Activated T-helper 17 cell treated with anti-CD3 and anti-CD28 coated beads, Interleukin-2, amount 50 U/mL, for 72 hours (primary cell): Measurements from ENCODE around the gene ACTN4. TPM values are rescaled to one million over a fixed set of nuclear protein-coding genes. Genes with fewer than 3 reads are reported as not detected.

Source experiments
- ATAC-seq: fragments of 150-1000 bp; cut with Tn5 transposase; replicated peaks from 2 replicates; pipeline ENCODE4 v1.10.0; 2021; ENCODE audit warnings: mild to moderate bottlenecking, moderate library complexity
- H3K27ac Mint-ChIP-seq: one replicate; pipeline ENCODE4 v1.8.0; 2022; ENCODE audit warnings: mixed read lengths
- H3K27me3 Mint-ChIP-seq: one replicate; pipeline ENCODE4 v1.8.0; 2022; ENCODE audit warnings: mixed read lengths
- H3K36me3 Mint-ChIP-seq: one replicate; pipeline ENCODE4 v1.8.0; 2022; ENCODE audit warnings: low read depth, mild to moderate bottlenecking, mixed read lengths
- H3K4me1 Mint-ChIP-seq: one replicate; pipeline ENCODE4 v1.8.0; 2022; ENCODE audit warnings: mixed read lengths
- H3K4me3 Mint-ChIP-seq: one replicate; pipeline ENCODE4 v1.8.0; 2022; ENCODE audit warnings: mild to moderate bottlenecking, mixed read lengths
- H3K9me3 Mint-ChIP-seq: one replicate; pipeline ENCODE4 v1.8.0; 2022; ENCODE audit warnings: mixed read lengths
- total RNA-seq, 2 donors: library from RNA; stranded (reverse); gene quantifications; one replicate each; pipeline ENCODE4 v1.2.3, GENCODE V29; 2022

The ACTN4 gene
- total RNA-seq, 2 donors from 2014 or later = 312 to 393 TPM

GRCh38 chr19:38684862-38685665 lies 37.6 kb downstream of the ACTN4 start:
- Mint-ChIP-seq H3K4me3 (peak overlapping the region; percentile 75), H3K9me3 (no peaks in the 10 kb centered on the region), H3K27me3 (no peaks in the 10 kb centered on the region), H3K27ac (peak overlapping the region; percentile 91), H3K4me1 (peaks cover 61% of the 10 kb centered on the region), H3K36me3 (peaks cover 20% of the 10 kb centered on the region)
- ATAC-seq = no peak

- Mint-ChIP-seq H3K27me3 (no peaks in the 10 kb centered on the region), H3K27ac (peak overlapping the region; percentile 90), H3K4me1 (peaks cover 56% of the 10 kb centered on the region), H3K4me3 (peak overlapping the region; percentile 75), H3K36me3 (peaks cover 23% of the 10 kb centered on the region), H3K9me3 (no peaks in the 10 kb centered on the region)
- ATAC-seq = peak; percentile 9
Measured at GRCh38 chr19:38685666-38686529, 38.4 kb downstream of the ACTN4 start.

GRCh38 chr19:38686530-38686888 lies 39.1 kb downstream of the ACTN4 start:
- H3K4me3 Mint-ChIP-seq = peak overlapping the region; percentile 75
- H3K27ac Mint-ChIP-seq = peak overlapping the region; percentile 90
- no peaks in the 10 kb centered on the region for H3K27me3 Mint-ChIP-seq
- peak; percentile 70 for ATAC-seq
- peaks cover 23% of the 10 kb centered on the region for H3K36me3 Mint-ChIP-seq
- H3K9me3 Mint-ChIP-seq = no peaks in the 10 kb centered on the region
- H3K4me1 Mint-ChIP-seq = peaks cover 52% of the 10 kb centered on the region

DNA sequence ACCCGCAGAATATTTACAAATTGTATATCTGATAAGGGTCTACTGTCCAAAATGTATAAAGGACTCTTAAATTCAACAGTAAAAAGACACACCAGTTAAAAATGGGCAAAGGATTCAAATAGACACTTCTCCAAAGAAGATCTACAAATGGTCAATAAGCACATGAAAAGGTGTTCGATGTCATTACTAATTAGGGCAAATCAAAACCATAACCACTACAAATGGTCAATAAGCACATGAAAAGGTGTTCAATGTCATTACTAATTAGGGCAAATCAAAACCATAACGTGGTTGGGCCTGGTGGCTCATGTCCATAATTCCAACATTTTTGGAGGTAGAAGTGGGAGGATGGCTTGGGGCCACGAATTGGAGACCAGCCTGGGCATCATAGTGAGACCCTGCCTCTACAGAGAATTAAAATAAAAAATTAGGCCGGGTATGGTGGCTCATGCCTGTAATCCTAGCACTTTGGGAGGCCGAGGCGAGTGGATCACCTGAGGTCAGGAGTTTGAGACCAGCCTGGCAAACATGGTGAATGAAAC lies 40.5 kb downstream of the ACTN4 start:
- Mint-ChIP-seq H3K4me1 (peaks cover 52% of the 10 kb centered on the region), H3K9me3 (no peaks in the 10 kb centered on the region), H3K27me3 (no peaks in the 10 kb centered on the region), H3K27ac (no peak overlapping the region), H3K4me3 (peak overlapping the region; percentile 75), H3K36me3 (peaks cover 32% of the 10 kb centered on the region)
- no peak for ATAC-seq

- Mint-ChIP-seq H3K27ac (peak overlapping the region; percentile 33), H3K36me3 (peaks cover 41% of the 10 kb centered on the region)
- ATAC-seq = no peak
Measured at GRCh38 chr19:38690146-38690545, 42.7 kb downstream of the ACTN4 start.

DNA sequence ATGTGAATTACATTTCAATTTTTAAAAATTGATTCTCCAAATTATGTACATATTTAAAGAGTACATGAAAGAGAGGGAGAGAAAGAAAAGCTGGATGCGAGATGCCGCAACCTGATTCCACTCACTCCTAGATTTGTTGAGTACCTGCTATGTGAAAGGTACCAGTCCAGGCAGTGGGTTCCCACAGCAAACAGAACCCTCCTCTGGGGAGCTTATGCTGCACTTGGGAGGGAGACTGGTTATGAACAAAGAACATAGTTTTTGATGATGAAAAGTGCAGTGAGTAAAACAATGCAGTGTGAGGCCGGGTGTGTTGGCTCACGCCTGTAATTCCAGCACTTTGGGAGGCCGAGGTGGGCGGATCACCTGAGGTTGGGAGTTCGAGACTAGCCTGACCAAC lies 43.4 kb downstream of the ACTN4 start:
- Mint-ChIP-seq H3K9me3 (no peaks in the 10 kb centered on the region), H3K27me3 (no peaks in the 10 kb centered on the region), H3K4me3 (no peak overlapping the region), H3K27ac (no peak overlapping the region), H3K36me3 (peaks cover 46% of the 10 kb centered on the region), H3K4me1 (peaks cover 63% of the 10 kb centered on the region)
- no peak for ATAC-seq

More at GRCh38 chr19:38690146-38690545, 42.7 kb downstream of the ACTN4 start:
- Mint-ChIP-seq H3K4me3 (no peak overlapping the region), H3K9me3 (no peaks in the 10 kb centered on the region), H3K4me1 (peaks cover 60% of the 10 kb centered on the region), H3K27me3 (no peaks in the 10 kb centered on the region)

- Mint-ChIP-seq H3K4me1 (peaks cover 65% of the 10 kb centered on the region), H3K4me3 (peak overlapping the region; percentile 52), H3K9me3 (no peaks in the 10 kb centered on the region), H3K27ac (peak overlapping the region; percentile 76), H3K36me3 (peaks cover 52% of the 10 kb centered on the region), H3K27me3 (no peaks in the 10 kb centered on the region)
- ATAC-seq = no peak
Measured at GRCh38 chr19:38691938-38692457, 44.5 kb downstream of the ACTN4 start.

DNA sequence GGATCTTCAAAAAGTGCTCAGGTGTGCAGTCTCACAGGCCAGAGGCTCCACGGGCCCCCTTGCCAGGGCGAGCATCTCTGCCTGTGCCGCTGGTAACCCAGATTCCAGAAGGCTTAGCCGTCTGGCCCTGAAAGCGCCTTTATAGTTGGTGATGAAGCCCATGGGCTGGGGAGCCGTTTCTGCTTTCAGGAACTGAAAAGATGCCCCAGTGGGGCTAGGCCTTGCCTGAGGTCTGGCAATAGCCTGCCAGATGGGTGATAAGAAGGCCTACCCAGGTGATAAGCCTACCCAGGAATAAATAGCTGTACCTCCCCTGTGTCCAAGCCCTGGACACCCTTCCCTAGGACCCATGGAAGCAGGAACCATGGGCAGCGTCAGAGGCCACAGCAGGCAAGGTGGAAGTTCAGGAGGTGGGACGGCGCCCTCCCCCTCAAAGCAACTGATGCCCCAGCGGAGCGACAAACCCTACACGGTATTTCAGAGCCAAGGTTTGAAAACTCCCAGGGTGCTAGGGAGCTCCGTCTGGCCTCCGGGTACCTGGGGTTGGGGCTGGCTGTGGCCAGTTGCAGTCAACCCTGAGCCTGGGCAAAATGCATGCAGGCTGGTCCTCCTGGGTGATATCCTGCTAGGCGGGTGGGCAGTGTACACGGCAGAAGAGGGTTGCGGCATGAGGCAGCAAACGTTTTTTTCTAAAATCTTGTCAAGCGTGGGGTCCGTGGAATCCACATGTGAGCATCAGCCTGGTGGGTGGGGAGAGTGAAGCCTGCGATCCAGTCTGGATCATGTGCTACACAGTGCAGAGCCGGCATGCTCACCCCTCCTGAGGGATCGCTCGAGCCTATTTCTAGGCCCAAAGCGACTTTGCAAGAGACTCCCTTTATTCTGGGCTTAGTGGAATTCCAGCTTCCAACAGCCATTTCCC lies 45.3 kb downstream of the ACTN4 start:
- peak overlapping the region; percentile 52 for H3K4me3 Mint-ChIP-seq
- H3K27ac Mint-ChIP-seq = peak overlapping the region; percentile 76
- H3K27me3 Mint-ChIP-seq = no peaks in the 10 kb centered on the region
- H3K36me3 Mint-ChIP-seq = peaks cover 54% of the 10 kb centered on the region
- no peak for ATAC-seq
- H3K9me3 Mint-ChIP-seq = no peaks in the 10 kb centered on the region
- peaks cover 61% of the 10 kb centered on the region for H3K4me1 Mint-ChIP-seq

DNA sequence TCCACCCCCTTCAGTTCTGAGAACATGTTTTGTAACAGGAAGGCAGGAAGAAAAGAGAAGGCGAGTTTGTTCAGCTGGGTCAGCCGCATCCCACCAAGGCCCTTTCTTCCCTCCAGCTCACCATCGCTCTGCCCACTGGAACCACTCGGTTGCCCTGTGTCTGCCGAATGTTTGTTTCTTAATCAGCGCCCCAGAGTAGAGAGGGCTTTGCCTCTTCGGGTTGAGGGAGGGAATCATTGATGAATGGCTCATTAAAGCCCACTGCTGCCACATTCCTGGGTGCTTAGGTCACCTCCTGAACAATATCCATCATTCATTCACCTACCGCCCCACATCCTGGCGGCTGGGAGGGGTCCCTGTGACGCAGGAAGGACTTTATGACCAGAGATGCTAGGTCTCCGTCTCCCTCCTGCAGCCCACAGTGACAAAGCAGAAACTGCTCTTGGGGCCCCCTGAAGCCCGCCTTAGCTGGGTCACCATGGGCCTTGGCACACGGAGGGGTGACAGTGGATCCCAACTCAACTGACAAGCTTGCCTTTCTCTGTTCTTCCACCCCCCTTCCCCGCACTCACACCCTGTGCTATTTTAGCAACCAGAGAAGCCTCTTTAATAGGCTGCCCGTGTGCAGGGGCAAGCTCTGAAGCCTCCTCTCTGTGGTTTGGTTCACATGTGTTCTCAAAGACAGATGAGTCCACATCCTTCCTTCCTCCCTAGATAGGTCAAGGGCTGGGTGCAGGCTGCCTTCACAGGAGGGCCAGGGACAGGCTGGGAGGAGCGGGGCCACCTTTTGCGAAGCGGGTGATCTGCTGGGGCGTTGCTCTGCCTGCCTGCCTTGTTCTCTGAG lies 46.2 kb downstream of the ACTN4 start:
- H3K27ac Mint-ChIP-seq = peak overlapping the region; percentile 76
- peaks cover 62% of the 10 kb centered on the region for H3K36me3 Mint-ChIP-seq
- H3K27me3 Mint-ChIP-seq = no peaks in the 10 kb centered on the region
- peak overlapping the region; percentile 52 for H3K4me3 Mint-ChIP-seq
- no peaks in the 10 kb centered on the region for H3K9me3 Mint-ChIP-seq
- H3K4me1 Mint-ChIP-seq = peaks cover 66% of the 10 kb centered on the region
- peak; percentile 84 for ATAC-seq

- no peaks in the 10 kb centered on the region for H3K27me3 Mint-ChIP-seq
- ATAC-seq = no peak
- H3K9me3 Mint-ChIP-seq = no peaks in the 10 kb centered on the region
- peak overlapping the region; percentile 52 for H3K4me3 Mint-ChIP-seq
- H3K36me3 Mint-ChIP-seq = peaks cover 63% of the 10 kb centered on the region
- H3K27ac Mint-ChIP-seq = peak overlapping the region; percentile 68
- H3K4me1 Mint-ChIP-seq = peaks cover 62% of the 10 kb centered on the region
Measured at GRCh38 chr19:38695317-38695683, 47.9 kb downstream of the ACTN4 start.

- H3K27ac Mint-ChIP-seq = peak overlapping the region; percentile 68
- peaks cover 70% of the 10 kb centered on the region for H3K36me3 Mint-ChIP-seq
- ATAC-seq = no peak
- H3K9me3 Mint-ChIP-seq = no peaks in the 10 kb centered on the region
- H3K4me3 Mint-ChIP-seq = peak overlapping the region; percentile 52
- H3K4me1 Mint-ChIP-seq = peaks cover 62% of the 10 kb centered on the region
- no peaks in the 10 kb centered on the region for H3K27me3 Mint-ChIP-seq
Measured at GRCh38 chr19:38695832-38696728, 48.6 kb downstream of the ACTN4 start.

- Mint-ChIP-seq H3K4me3 (no peak overlapping the region), H3K4me1 (peaks cover 62% of the 10 kb centered on the region), H3K36me3 (peaks cover 75% of the 10 kb centered on the region), H3K27me3 (no peaks in the 10 kb centered on the region), H3K9me3 (no peaks in the 10 kb centered on the region), H3K27ac (peak overlapping the region; percentile 68)
- no peak for ATAC-seq
Measured at GRCh38 chr19:38696729-38697055, 49.2 kb downstream of the ACTN4 start.
